IMR-90 (cell line): Measurements from ENCODE around the gene RNF38. TPM values are rescaled to one million over a fixed set of nuclear protein-coding genes. Genes with fewer than 3 reads are reported as not detected.
A peak's percentile ranks its signal among the peaks of the same experiment; 100 is the strongest.

Source experiments
- ATAC-seq: fragments of 200-7000 bp; cut with Tn5 transposase; 2 replicates; pipeline ENCODE4 v1.9.1; 2020; ENCODE audit warnings: low read depth, mild to moderate bottlenecking, moderate library complexity
- BruUV-seq: library from RNA; stranded (reverse); fragments of 400-500 nt; replicated peaks from 2 replicates; lab custom pipeline; 2021; lab: Mats Ljungman, UMichigan
- CTCF ChIA-PET: fragments of 300-600 bp; formaldehyde crosslinking; extraction: SDS; loops from one replicate; lab custom pipeline; 2021; ENCODE audit warnings: antibody characterized with exemption; lab: Yijun Ruan, JAX
- POLR2A ChIA-PET: fragments of 300-600 bp; sonication (Branson Sonifier 250); formaldehyde crosslinking; loops from one replicate; lab custom pipeline; 2022; ENCODE audit warnings: antibody characterized with exemption; ENCODE audit not compliant: unreplicated experiment; lab: Charles Lee
- DNase-seq: peaks from one replicate; pipeline ENCODE4 v3.0.0; 2013
- H2AFZ ChIP-seq: replicated peaks from 2 replicates; pipeline ENCODE3; 2013; ENCODE audit warnings: low read length, mild to moderate bottlenecking; ENCODE audit not compliant: poor library complexity
- H2AK5ac ChIP-seq: 2 replicates; pipeline ENCODE4 v1.6.1; 2013; ENCODE audit warnings: low read depth, low read length, inconsistent platforms
- H2AK9ac ChIP-seq: replicated peaks from 2 replicates; pipeline ENCODE3; 2013; ENCODE audit warnings: mild to moderate bottlenecking, low read depth, low read length, moderate library complexity; ENCODE audit not compliant: poor library complexity
- H2BK120ac ChIP-seq: 2 replicates; pipeline ENCODE4 v1.6.1; 2013; ENCODE audit warnings: low read depth, low read length, inconsistent platforms
- H2BK15ac ChIP-seq: 3 replicates; pipeline ENCODE4 v1.6.1; 2013; ENCODE audit warnings: low read depth, low read length, inconsistent platforms
- H2BK20ac ChIP-seq: 2 replicates; pipeline ENCODE4 v1.6.1; 2013; ENCODE audit warnings: low read depth, mild to moderate bottlenecking, inconsistent platforms, low read length, moderate library complexity
- H2BK5ac ChIP-seq: 2 replicates; pipeline ENCODE4 v1.6.1; 2013; ENCODE audit warnings: mild to moderate bottlenecking, low read depth, low read length, inconsistent platforms; ENCODE audit not compliant: poor library complexity, severe bottlenecking
- H3K14ac ChIP-seq: replicated peaks from 2 replicates; pipeline ENCODE4 v1.6.1; 2013; ENCODE audit warnings: low read depth, low read length, inconsistent platforms
- H3K18ac ChIP-seq: 2 replicates; pipeline ENCODE4 v1.6.1; 2013; ENCODE audit warnings: low read depth, low read length, control low read depth
- H3K23ac ChIP-seq: 2 replicates; pipeline ENCODE4 v1.6.1; 2013; ENCODE audit warnings: low read depth, low read length, inconsistent platforms
- H3K27ac ChIP-seq: 2 replicates; pipeline ENCODE4 v1.5.1; 2013; ENCODE audit warnings: mild to moderate bottlenecking, control low read depth, low read length; ENCODE audit not compliant: insufficient read depth
- H3K27me3 ChIP-seq: 2 replicates; pipeline ENCODE4 v1.6.1; 2013; ENCODE audit warnings: low read length; ENCODE audit not compliant: control insufficient read depth, insufficient read depth
- H3K36me3 ChIP-seq: 2 replicates; pipeline ENCODE4 v1.6.1; 2013; ENCODE audit warnings: low read length, mixed read lengths; ENCODE audit not compliant: control insufficient read depth, insufficient read depth
- H3K4ac ChIP-seq: 2 replicates; pipeline ENCODE4 v1.6.1; 2013; ENCODE audit warnings: low read depth, low read length, inconsistent platforms
- H3K4me1 ChIP-seq: 2 replicates; pipeline ENCODE4 v1.6.1; 2013; ENCODE audit warnings: low read length, mixed read lengths; ENCODE audit not compliant: control insufficient read depth, insufficient read depth
- H3K4me2 ChIP-seq: 2 replicates; pipeline ENCODE4 v1.6.1; 2013; ENCODE audit warnings: low read depth, mild to moderate bottlenecking, control low read depth, low read length, moderate library complexity
- H3K4me3 ChIP-seq: 2 replicates; pipeline ENCODE4 v1.5.1; 2013; ENCODE audit warnings: low read depth, mild to moderate bottlenecking, control low read depth, low read length, moderate library complexity; ENCODE audit not compliant: insufficient read depth
- H3K56ac ChIP-seq: 2 replicates; pipeline ENCODE4 v1.6.1; 2013; ENCODE audit warnings: low read length, inconsistent platforms; ENCODE audit not compliant: insufficient read depth; ENCODE audit errors: extremely low read depth
- H3K79me1 ChIP-seq, 2 experiments: 2 replicates each; pipeline ENCODE4 v1.6.1; 2013; ENCODE audit warnings: low read length in 2 of 2, inconsistent platforms in 1 of 2, low read depth in 1 of 2
- H3K9ac ChIP-seq: 2 replicates; pipeline ENCODE4 v1.6.1; 2013; ENCODE audit warnings: low read depth, low read length, control low read depth
- H3K9me1 ChIP-seq: 2 replicates; pipeline ENCODE4 v1.6.1; 2013; ENCODE audit warnings: low read length, inconsistent platforms; ENCODE audit not compliant: insufficient read depth
- H3K9me3 ChIP-seq: 2 replicates; pipeline ENCODE4 v1.6.1; 2013; ENCODE audit warnings: low read length; ENCODE audit not compliant: control insufficient read depth, insufficient read depth
- H4K20me1 ChIP-seq: 2 replicates; pipeline ENCODE4 v1.6.1; 2013; ENCODE audit warnings: low read length, inconsistent platforms; ENCODE audit not compliant: insufficient read depth
- H4K5ac ChIP-seq: 2 replicates; pipeline ENCODE4 v1.6.1; 2013; ENCODE audit warnings: mild to moderate bottlenecking, low read depth, low read length, control low read depth
- H4K8ac ChIP-seq, 2 experiments: 2 replicates each; pipeline ENCODE4 v1.6.1; 2013; ENCODE audit warnings: low read depth in 2 of 2, low read length in 2 of 2, control low read depth in 1 of 2, inconsistent platforms in 1 of 2
- H4K91ac ChIP-seq: 2 replicates; pipeline ENCODE4 v1.6.1; 2013; ENCODE audit warnings: low read depth, low read length, inconsistent platforms; ENCODE audit not compliant: insufficient read depth
- CEBPB ChIP-seq: IDR thresholded peaks from 2 replicates; pipeline ENCODE4 v1.6.1; 2012; ENCODE audit warnings: low read depth, low read length, improper control_type of control experiment
- RFX5 ChIP-seq: IDR thresholded peaks from 2 replicates; pipeline ENCODE4 v1.8.0; 2012; ENCODE audit warnings: low read depth, mild to moderate bottlenecking, low read length, moderate library complexity
- USF2 ChIP-seq: fragments of 150-350 bp; IDR thresholded peaks from 2 replicates; pipeline ENCODE4 v1.6.1; 2017; ENCODE audit warnings: mild to moderate bottlenecking, antibody characterized with exemption, low read length, low read depth
- WGBS, 2 experiments: methylation state at CpG; one replicate each; pipeline versions ENCODE4 v1.1.5 to v1.1.7; 2013; ENCODE audit warnings: missing lambda C conversion rate in 2 of 2; ENCODE audit not compliant: insufficient read length in 1 of 2; ENCODE audit errors: extremely low coverage in 2 of 2; 5-methylcytosine and 5-hydroxymethylcytosine counted together
- dilution Hi-C: fragments of 300-500 bp; cut with HindIII; formaldehyde crosslinking; loops from one replicate; pipeline ENCODE4 v1.14.3; 2018; ENCODE audit warnings: low sequenced_read_pairs; ENCODE audit not compliant: unreplicated experiment
- in situ Hi-C: fragments of 300-500 bp; cut with MboI; formaldehyde crosslinking; loops from 3 replicates; pipeline ENCODE4 v1.14.3; 2019; ENCODE audit warnings: low sequenced_read_pairs, inconsistent platforms, mixed read lengths
- intact Hi-C: fragments of 100-400 bp; cut with micrococcal nuclease; formaldehyde crosslinking; loops from 2 replicates; pipeline ENCODE4 v1.10.0; 2022
- polyA plus RNA-seq, 3 experiments: library from polyadenylated mRNA; depleted of rRNA; stranded (reverse); fragments of >200 nt; gene quantifications; 2 replicates each; pipeline ENCODE4 v1.2.3, GENCODE V29; 2012; ENCODE audit warnings: low replicate concordance in 1 of 3
- total RNA-seq: library from RNA; depleted of rRNA; stranded (reverse); fragments of >200 nt; gene quantifications from 2 replicates; pipeline ENCODE4 v1.2.3, GENCODE V29; 2012

RNF38 gene
- total and polyA plus RNA-seq, 2 of the 4 experiments (the other 2 are of a cell fraction) = 8.8 to 11.2 TPM

GRCh38 chr9:36437790-36438189, 37.7 kb upstream of the RNF38 start:
- no CpG with 5 or more reads among the region's 3 CpGs for WGBS, 2 experiments
- Histone ChIP-seq H2BK5ac (no peak overlapping the region), H3K4ac (no peak overlapping the region), H3K27me3 (no peaks in the 10 kb centered on the region), H3K27ac (no peak overlapping the region), H2BK20ac (no peak overlapping the region), H3K4me3 (no peak overlapping the region), H3K56ac (no peak overlapping the region), H2BK15ac (no peak overlapping the region), H2AK5ac (no peak overlapping the region), H3K4me2 (no peak overlapping the region), H4K8ac (no peak overlapping the region), H2AFZ (no peak overlapping the region), H2AK9ac (no peak overlapping the region), H3K36me3 (no peaks in the 10 kb centered on the region), H3K14ac (no peak overlapping the region), H3K9me1 (no peaks in the 10 kb centered on the region), H4K91ac (no peak overlapping the region), H4K20me1 (peaks cover 8% of the 10 kb centered on the region; the same call in 1 of the 2 replicates), H3K4me1 (no peaks in the 10 kb centered on the region), H4K5ac (no peak overlapping the region), H3K23ac (no peak overlapping the region), H3K79me1 (peaks cover 21 to 30% of the 10 kb centered on the region in 2 experiments), H3K18ac (no peak overlapping the region), H2BK120ac (no peak overlapping the region), H3K9ac (no peak overlapping the region), H3K9me3 (peaks cover 2% of the 10 kb centered on the region; the same call in 1 of the 2 replicates)
- dilution Hi-C loops (no loop called here), intact Hi-C loops (no loop called here), in situ Hi-C loops (no loop called here)
- ATAC-seq (0 out of 2 replicates have a peak, but pooled peaks have one; percentile 35), DNase-seq (no peak)
- ChIA-PET CTCF (no interaction called here), POLR2A (no interaction called here)
- no peak for TF ChIP-seq USF2
- peak; percentile 53; the same call in 1 of the 2 replicates for TF ChIP-seq CEBPB
- no peak for TF ChIP-seq RFX5
- BruUV-seq = no TSS peak
